H1 (cell line): ENCODE data around the gene RDM1. TPM values are rescaled to one million over a fixed set of nuclear protein-coding genes. Genes with fewer than 3 reads are reported as not detected.

Source experiments
- CTCF ChIA-PET: fragments of 300-600 bp; sonication (Branson Sonifier 250); formaldehyde crosslinking; loops from one replicate; lab custom pipeline; 2021; ENCODE audit not compliant: partially characterized antibody; lab: Charles Lee
- POLR2A ChIA-PET: fragments of 300-600 bp; sonication (Branson Sonifier 250); formaldehyde crosslinking; loops from one replicate; lab custom pipeline; 2021; ENCODE audit warnings: inconsistent platforms; ENCODE audit not compliant: partially characterized antibody; lab: Charles Lee
- DNase-seq, 2 experiments: peaks; one replicate each; pipeline versions ENCODE4 v3.0.0 to v3.0.0-alpha.2; 2010 to 2022; ENCODE audit warnings: low spot score in 2 of 2, low read depth in 1 of 2, mixed read lengths in 1 of 2
- FAIRE-seq: peaks from 2 replicates; lab custom pipeline; 2011; peaks lifted over from hg19 to GRCh38; lab: Jason Lieb, UNC
- H2AFZ ChIP-seq: 2 replicates; pipeline ENCODE4 v1.8.1; 2012; ENCODE audit warnings: low read length, inconsistent platforms
- H2AK5ac ChIP-seq: 2 replicates; pipeline ENCODE4 v1.6.1; 2013; ENCODE audit warnings: low read depth, low read length
- H2BK120ac ChIP-seq: replicated peaks from 2 replicates; pipeline ENCODE3; 2013; ENCODE audit warnings: low read depth, low read length, inconsistent platforms
- H2BK12ac ChIP-seq: 2 replicates; pipeline ENCODE4 v1.6.1; 2013; ENCODE audit warnings: low read depth, low read length
- H2BK15ac ChIP-seq: 2 replicates; pipeline ENCODE4 v1.6.1; 2013; ENCODE audit warnings: low read length
- H2BK20ac ChIP-seq: 2 replicates; pipeline ENCODE4 v1.6.1; 2013; ENCODE audit warnings: low read length
- H2BK5ac ChIP-seq: 2 replicates; pipeline ENCODE4 v1.6.1; 2013; ENCODE audit warnings: low read depth, low read length
- H3K14ac ChIP-seq: 2 replicates; pipeline ENCODE4 v1.6.1; 2013; ENCODE audit warnings: inconsistent platforms; ENCODE audit not compliant: insufficient read length
- H3K18ac ChIP-seq: 2 replicates; pipeline ENCODE4 v1.6.1; 2013; ENCODE audit warnings: low read length; ENCODE audit errors: extremely low read depth
- H3K23ac ChIP-seq: 2 replicates; pipeline ENCODE4 v1.6.1; 2013; ENCODE audit warnings: inconsistent platforms; ENCODE audit not compliant: insufficient read length
- H3K23me2 ChIP-seq: 2 replicates; pipeline ENCODE4 v1.6.1; 2013; ENCODE audit warnings: low read depth, low read length
- H3K27ac ChIP-seq: 2 replicates; pipeline ENCODE4 v1.6.1; 2011; ENCODE audit warnings: low read depth, low read length, inconsistent platforms
- H3K27me3 ChIP-seq, 4 experiments: replicated peaks in 1 of 4; 1 replicate in 1 of 4; 2 replicates in 3 of 4; pipeline versions ENCODE4 v1.6.1 to v1.8.1; 2011 to 2013; ENCODE audit warnings: low read length in 3 of 4, mild to moderate bottlenecking in 3 of 4, inconsistent platforms in 2 of 4, mixed read lengths in 2 of 4, moderate library complexity in 1 of 4; ENCODE audit not compliant: control insufficient read depth in 3 of 4, insufficient read depth in 3 of 4; ENCODE audit errors: extremely low read depth in 1 of 4
- H3K36me3 ChIP-seq, 4 experiments: 2 replicates each; pipeline versions ENCODE4 v1.6.1 to v1.8.1; 2011 to 2013; ENCODE audit warnings: mild to moderate bottlenecking in 4 of 4, low read length in 3 of 4, moderate library complexity in 2 of 4, control low read depth in 1 of 4, inconsistent platforms in 1 of 4; ENCODE audit not compliant: insufficient read depth in 4 of 4, control insufficient read depth in 2 of 4
- H3K4ac ChIP-seq: replicated peaks from 2 replicates; pipeline ENCODE3; 2013; ENCODE audit warnings: low read length, low read depth, mixed read lengths, inconsistent platforms; ENCODE audit not compliant: insufficient read length
- H3K4me1 ChIP-seq, 4 experiments: replicated peaks in 1 of 4; 1 replicate in 1 of 4; 2 replicates in 3 of 4; pipeline versions ENCODE4 v1.6.1 to v1.8.1; 2011 to 2013; ENCODE audit warnings: low read length in 3 of 4, inconsistent platforms in 2 of 4, mixed read lengths in 1 of 4; ENCODE audit not compliant: insufficient read depth in 4 of 4, control insufficient read depth in 3 of 4
- H3K4me2 ChIP-seq, 2 experiments: 2 replicates each; pipeline versions ENCODE4 v1.6.1 to v1.8.1; 2011 to 2013; ENCODE audit warnings: low read depth in 2 of 2, low read length in 2 of 2, control low read depth in 1 of 2, inconsistent platforms in 1 of 2, mild to moderate bottlenecking in 1 of 2; ENCODE audit not compliant: insufficient read depth in 1 of 2
- H3K4me3 ChIP-seq, 4 experiments: fragments of 200-600, 300-600 bp in 1 of 4; sonication (generic), shearing (Covaris generic), sonication (Bioruptor Twin) in 1 of 4; 2 replicates each; pipeline versions ENCODE4 v1.5.1 to v1.8.1; 2011 to 2016; ENCODE audit warnings: low read length in 4 of 4, low read depth in 3 of 4, control low read depth in 2 of 4, inconsistent platforms in 2 of 4, mild to moderate bottlenecking in 2 of 4, mixed read lengths in 1 of 4, moderate library complexity in 1 of 4; ENCODE audit not compliant: insufficient read depth in 2 of 4; ENCODE audit errors: extremely low read depth in 1 of 4
- H3K56ac ChIP-seq: replicated peaks from 2 replicates; pipeline ENCODE3; 2013; ENCODE audit warnings: low read depth, mild to moderate bottlenecking, mixed read lengths, low read length, inconsistent platforms; ENCODE audit not compliant: insufficient read length
- H3K79me1 ChIP-seq: 2 replicates; pipeline ENCODE4 v1.6.1; 2013; ENCODE audit warnings: low read depth, low read length, control low read depth
- H3K79me2 ChIP-seq, 2 experiments: 2 replicates each; pipeline versions ENCODE4 v1.6.1 to v1.8.1; 2012 to 2013; ENCODE audit warnings: low read length in 2 of 2, mild to moderate bottlenecking in 2 of 2, inconsistent platforms in 1 of 2; ENCODE audit not compliant: insufficient read depth in 2 of 2, control insufficient read depth in 1 of 2
- H3K9ac ChIP-seq, 4 experiments: replicated peaks in 1 of 4; 1 replicate in 1 of 4; 2 replicates in 3 of 4; pipeline versions ENCODE4 v1.6.1 to v1.8.1; 2011 to 2013; ENCODE audit warnings: low read depth in 3 of 4, low read length in 3 of 4, control low read depth in 2 of 4, mild to moderate bottlenecking in 2 of 4, moderate library complexity in 2 of 4, inconsistent platforms in 1 of 4; ENCODE audit errors: extremely low read depth in 1 of 4
- H3K9me3 ChIP-seq, 2 experiments: 2 replicates each; pipeline versions ENCODE4 v1.6.1 to v1.8.1; 2012 to 2013; ENCODE audit warnings: mild to moderate bottlenecking in 2 of 2, moderate library complexity in 2 of 2, control low read depth in 1 of 2, inconsistent platforms in 1 of 2, low read depth in 1 of 2, low read length in 1 of 2, mixed read lengths in 1 of 2; ENCODE audit not compliant: insufficient read depth in 2 of 2
- H4K20me1 ChIP-seq, 2 experiments: replicated peaks in 1 of 2; 2 replicates each; pipeline versions ENCODE3 to v1.8.1; 2011 to 2013; ENCODE audit warnings: inconsistent platforms in 2 of 2, low read length in 2 of 2, mild to moderate bottlenecking in 1 of 2; ENCODE audit not compliant: insufficient read depth in 2 of 2, control insufficient read depth in 1 of 2
- H4K5ac ChIP-seq: 2 replicates; pipeline ENCODE4 v1.6.1; 2013; ENCODE audit warnings: low read length, low read depth, mixed read lengths, inconsistent platforms; ENCODE audit not compliant: insufficient read length
- H4K8ac ChIP-seq: 2 replicates; pipeline ENCODE4 v1.8.0; 2013; ENCODE audit warnings: mild to moderate bottlenecking, moderate library complexity, low read length, inconsistent platforms; ENCODE audit not compliant: insufficient read depth; ENCODE audit errors: extremely low read depth
- H4K91ac ChIP-seq: replicated peaks from 2 replicates; pipeline ENCODE3; 2013; ENCODE audit warnings: low read length, mixed read lengths, inconsistent platforms; ENCODE audit not compliant: insufficient read length
- BRCA1 ChIP-seq: IDR thresholded peaks from 2 replicates; pipeline ENCODE4 v1.6.1; 2012; ENCODE audit warnings: low read depth, low read length, improper control_type of control experiment
- GABPA ChIP-seq: IDR thresholded peaks from 2 replicates; pipeline ENCODE4 v1.6.1; 2011; ENCODE audit warnings: mild to moderate bottlenecking, low read length, moderate library complexity, borderline replicate concordance; ENCODE audit not compliant: insufficient read depth
- KDM1A ChIP-seq: fragments of 200-600, 300-600 bp; sonication (generic); IDR thresholded peaks from 2 replicates; pipeline ENCODE4 v1.7.1; 2016; ENCODE audit warnings: mild to moderate bottlenecking, low read length, borderline replicate concordance
- MAFK ChIP-seq: IDR thresholded peaks from 2 replicates; pipeline ENCODE4 v1.6.1; 2012; ENCODE audit warnings: low read depth, mild to moderate bottlenecking, improper control_type of control experiment, low read length
- NANOG ChIP-seq: IDR thresholded peaks from 2 replicates; pipeline ENCODE4 v1.6.1; 2011; ENCODE audit warnings: low read length, low read depth, mild to moderate bottlenecking, inconsistent platforms; ENCODE audit not compliant: insufficient read depth, poor library complexity, severe bottlenecking
- POLR2A ChIP-seq, 2 experiments: IDR thresholded peaks; 1 replicate in 1 of 2; 2 replicates in 1 of 2; pipeline ENCODE4 v1.6.1; 2011; ENCODE audit warnings: low read depth in 2 of 2, low read length in 2 of 2, mild to moderate bottlenecking in 2 of 2; ENCODE audit errors: control extremely low read depth in 1 of 2
- RFX5 ChIP-seq: IDR thresholded peaks from 2 replicates; pipeline ENCODE4 v1.6.1; 2011; ENCODE audit warnings: low read depth, low read length, improper control_type of control experiment, borderline replicate concordance
- RNF2 ChIP-seq: fragments of 200-900, 300-1000 bp; sonication (generic); IDR thresholded peaks from 2 replicates; pipeline ENCODE4 v1.7.1; 2016; ENCODE audit warnings: borderline replicate concordance, low read depth, mild to moderate bottlenecking, antibody characterized with exemption, low read length; ENCODE audit not compliant: poor library complexity, severe bottlenecking; ENCODE audit errors: missing control alignments
- SIRT6 ChIP-seq: IDR thresholded peaks from one replicate; pipeline ENCODE4 v1.7.1; 2012; ENCODE audit warnings: low read length, inconsistent platforms
- SP1 ChIP-seq: IDR thresholded peaks from 2 replicates; pipeline ENCODE4 v1.6.1; 2011; ENCODE audit warnings: low read depth, low read length
- TCF12 ChIP-seq: IDR thresholded peaks from 2 replicates; pipeline ENCODE4 v1.6.1; 2011; ENCODE audit warnings: low read depth, mild to moderate bottlenecking, low read length
- TEAD4 ChIP-seq: IDR thresholded peaks from 2 replicates; pipeline ENCODE4 v1.6.1; 2012; ENCODE audit warnings: low read depth, low read length, inconsistent platforms, mixed read lengths
- YY1 ChIP-seq: IDR thresholded peaks from 2 replicates; pipeline ENCODE4 v1.6.1; 2011; ENCODE audit warnings: low read depth, mild to moderate bottlenecking, low read length
- ZNF274 ChIP-seq: IDR thresholded peaks from 2 replicates; pipeline ENCODE4 v1.7.0; 2012; ENCODE audit warnings: low read length, borderline replicate concordance; ENCODE audit errors: extremely low read depth
- WGBS, 2 experiments: shearing (Covaris generic) in 1 of 2; methylation state at CpG; one replicate each; pipeline versions ENCODE4 v1.1.6 to v1.1.7; 2013 to 2015; ENCODE audit warnings: low lambda C conversion rate in 2 of 2, mixed read lengths in 2 of 2, inconsistent platforms in 1 of 2, low coverage in 1 of 2, missing lambda C conversion rate in 1 of 2; ENCODE audit not compliant: insufficient replicate concordance in 2 of 2, insufficient coverage in 1 of 2, insufficient read length in 1 of 2; ENCODE audit errors: extremely low coverage in 1 of 2, missing lambda C conversion rate in 1 of 2; 5-methylcytosine and 5-hydroxymethylcytosine counted together
- polyA plus RNA-seq, 7 experiments: library from polyadenylated mRNA; depleted of rRNA in 3 of 7; stranded (reverse) in 5 of 7; unstranded in 2 of 7; fragments of >200 nt in 5 of 7; fragments of 200-250 nt in 2 of 7; gene quantifications; 1 replicate in 5 of 7; 2 replicates in 1 of 7; 4 replicates in 1 of 7; pipeline versions ENCODE4 v1.2.1 to v1.2.3, GENCODE V29; 2011 to 2013; ENCODE audit warnings: missing spikeins in 2 of 7, mixed read lengths in 2 of 7
- total RNA-seq: library from RNA; stranded (reverse); fragmentation: NEBNext Ultra II Directional; extraction: Animal tissue kit (Norgen Biotek cat#: 25700); gene quantifications from 2 replicates; pipeline ENCODE4 v1.2.1, GENCODE V29; 2021

The RDM1 gene
- total and polyA plus RNA-seq, 2 of the 8 experiments (the other 6 are each of a cell fraction or from before 2014, with no cell fraction given) = 7.3 to 9.7 TPM

DNA sequence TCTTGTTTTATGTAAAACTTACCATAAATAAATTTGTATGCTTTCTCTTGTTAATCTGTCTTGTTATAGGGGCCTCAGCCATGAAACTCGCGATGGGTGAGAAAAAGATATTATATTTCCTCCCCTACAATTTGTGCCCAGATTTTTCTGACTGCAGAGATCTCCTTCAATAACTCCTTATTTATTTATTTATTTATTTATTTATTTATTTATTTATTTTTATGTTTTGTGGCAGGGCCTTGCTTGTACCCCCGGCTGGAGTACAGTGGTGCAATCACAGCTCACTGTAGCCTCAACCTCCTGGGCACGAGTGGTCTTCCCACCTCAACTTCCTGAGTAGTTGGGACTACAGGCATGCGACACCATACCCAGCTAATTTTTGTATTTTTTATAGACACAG is 27.1 kb downstream of the RDM1 start:
- H3K79me2 ChIP-seq = no peaks in the 10 kb centered on the region
- H3K4me1 ChIP-seq = no peaks in the 10 kb centered on the region
- H3K4me3 ChIP-seq = no peak overlapping the region
- no peak overlapping the region for H3K4me2 ChIP-seq
- no peak overlapping the region for H2AFZ ChIP-seq
- H3K56ac ChIP-seq = no peak overlapping the region
- no peak overlapping the region for H2BK15ac ChIP-seq
- H3K27ac ChIP-seq = no peak overlapping the region
- H2BK12ac ChIP-seq = no peak overlapping the region
- no peak overlapping the region for H3K23ac ChIP-seq
- no peak overlapping the region for H3K14ac ChIP-seq
- H2AK5ac ChIP-seq = no peak overlapping the region
- H3K27me3 ChIP-seq = no peaks in the 10 kb centered on the region
- FAIRE-seq = no peak
- no peak for DNase-seq
- no peak overlapping the region for H4K8ac ChIP-seq
- no peaks in the 10 kb centered on the region; the same call in 1 of the 2 replicates for H3K23me2 ChIP-seq
- H4K5ac ChIP-seq = no peak overlapping the region
- H3K79me1 ChIP-seq = no peaks in the 10 kb centered on the region
- WGBS, 2 experiments = 92% methylated on average over 5 of the region's 5 CpGs; no CpG with 5 or more reads in 1 of the 2 experiments
- H2BK5ac ChIP-seq = no peak overlapping the region
- H4K91ac ChIP-seq = no peak overlapping the region
- no peaks in the 10 kb centered on the region for H3K36me3 ChIP-seq
- H3K18ac ChIP-seq = no peak overlapping the region
- H2BK20ac ChIP-seq = no peak overlapping the region
- H3K9ac ChIP-seq = no peak overlapping the region
- CTCF ChIA-PET = interaction anchor here (0.6 to 1.1 kb wide), 3 partner anchors 18 to 156 kb away, joined by 3 read pairs; no protein-coding TSS in a partner anchor
- H2BK120ac ChIP-seq = no peak overlapping the region
- H3K4ac ChIP-seq = no peak overlapping the region
- POLR2A ChIA-PET = no interaction called here
- H3K9me3 ChIP-seq = no peaks in the 10 kb centered on the region
- peaks cover 0 to 2% of the 10 kb centered on the region in 2 experiments for H4K20me1 ChIP-seq
- TF ChIP-seq YY1 (no peak), TCF12 (no peak), TEAD4 (no peak), RNF2 (no peak), GABPA (no peak), NANOG (no peak), SP1 (no peak), MAFK (no peak), ZNF274 (no peak), BRCA1 (no peak), KDM1A (no peak), RFX5 (no peak), SIRT6 (no peak), POLR2A (IDR thresholded peaks at IDR 0.05; ENCODE audit: control extremely low read depth in 1 of 2, low read depth in 2 of 2, low read length in 2 of 2) (no peak)
